H9 (cell line): ENCODE data around the gene U2AF1L4. TPM values are rescaled to one million over a fixed set of nuclear protein-coding genes. Genes with fewer than 3 reads are reported as not detected.

Experiments
- DNase-seq: peaks from one replicate; pipeline ENCODE4 v3.0.0-alpha.2; 2017
- H2AFZ ChIP-seq: one replicate; pipeline ENCODE4 v1.6.1; 2013; ENCODE audit warnings: mild to moderate bottlenecking, low read length, control low read depth, moderate library complexity
- H2AK5ac ChIP-seq: 2 replicates; pipeline ENCODE4 v1.6.1; 2013; ENCODE audit warnings: low read length, control low read depth, mixed read lengths; ENCODE audit not compliant: insufficient read length
- H2BK120ac ChIP-seq: one replicate; pipeline ENCODE4 v1.6.1; 2013; ENCODE audit warnings: low read depth, mild to moderate bottlenecking, low read length, control low read depth, inconsistent platforms; ENCODE audit not compliant: poor library complexity, severe bottlenecking
- H2BK12ac ChIP-seq: 2 replicates; pipeline ENCODE4 v1.6.1; 2013; ENCODE audit warnings: low read length, control low read depth, mixed read lengths, low read depth; ENCODE audit not compliant: insufficient read length
- H2BK15ac ChIP-seq: 2 replicates; pipeline ENCODE4 v1.6.1; 2013; ENCODE audit warnings: low read depth, low read length, control low read depth
- H2BK20ac ChIP-seq: one replicate; pipeline ENCODE4 v1.6.1; 2013; ENCODE audit warnings: low read depth, mild to moderate bottlenecking, low read length, control low read depth, inconsistent platforms; ENCODE audit not compliant: poor library complexity, severe bottlenecking
- H2BK5ac ChIP-seq: 2 replicates; pipeline ENCODE4 v1.6.1; 2013; ENCODE audit warnings: low read length, control low read depth, mixed read lengths; ENCODE audit not compliant: insufficient read length
- H3K14ac ChIP-seq: 2 replicates; pipeline ENCODE4 v1.6.1; 2013; ENCODE audit warnings: low read length, control low read depth; ENCODE audit not compliant: insufficient read depth
- H3K18ac ChIP-seq: 2 replicates; pipeline ENCODE4 v1.6.1; 2013; ENCODE audit warnings: low read depth, mild to moderate bottlenecking, mixed read lengths, low read length, control low read depth; ENCODE audit not compliant: insufficient read length
- H3K23ac ChIP-seq: 2 replicates; pipeline ENCODE4 v1.6.1; 2013; ENCODE audit warnings: low read length, control low read depth, mixed read lengths, low read depth; ENCODE audit not compliant: insufficient read length
- H3K23me2 ChIP-seq: 2 replicates; pipeline ENCODE4 v1.6.1; 2013; ENCODE audit warnings: low read depth, mild to moderate bottlenecking, mixed read lengths, low read length, control low read depth; ENCODE audit not compliant: insufficient read length, poor library complexity, severe bottlenecking
- H3K27ac ChIP-seq: 2 replicates; pipeline ENCODE4 v1.5.1; 2013; ENCODE audit warnings: low read length, control low read depth, mixed read lengths, low read depth; ENCODE audit not compliant: insufficient read length
- H3K27me3 ChIP-seq: 2 replicates; pipeline ENCODE4 v1.6.1; 2013; ENCODE audit warnings: low read length, control low read depth, inconsistent platforms; ENCODE audit not compliant: insufficient read depth
- H3K4ac ChIP-seq: 2 replicates; pipeline ENCODE4 v1.6.1; 2013; ENCODE audit warnings: low read depth, mild to moderate bottlenecking, control low read depth, inconsistent platforms, low read length, moderate library complexity
- H3K4me1 ChIP-seq: 2 replicates; pipeline ENCODE4 v1.6.1; 2013; ENCODE audit warnings: low read length, control low read depth, inconsistent platforms; ENCODE audit not compliant: insufficient read depth
- H3K4me2 ChIP-seq: 2 replicates; pipeline ENCODE4 v1.6.1; 2013; ENCODE audit warnings: low read length, control low read depth, mixed read lengths; ENCODE audit not compliant: insufficient read length, insufficient read depth
- H3K56ac ChIP-seq: 2 replicates; pipeline ENCODE4 v1.6.1; 2013; ENCODE audit warnings: low read depth, mild to moderate bottlenecking, mixed read lengths, low read length, control low read depth; ENCODE audit not compliant: insufficient read length
- H3K79me1 ChIP-seq: 2 replicates; pipeline ENCODE4 v1.6.1; 2013; ENCODE audit warnings: low read depth, mild to moderate bottlenecking, moderate library complexity, low read length, control low read depth, inconsistent platforms; ENCODE audit not compliant: insufficient read depth, poor library complexity, severe bottlenecking
- H3K79me2 ChIP-seq: 2 replicates; pipeline ENCODE4 v1.6.1; 2013; ENCODE audit warnings: low read length, control low read depth, inconsistent platforms; ENCODE audit not compliant: insufficient read depth
- H3K9ac ChIP-seq: 2 replicates; pipeline ENCODE4 v1.6.1; 2013; ENCODE audit warnings: low read length, control low read depth, mixed read lengths; ENCODE audit not compliant: insufficient read length; ENCODE audit errors: extremely low read depth
- H3K9me3 ChIP-seq: one replicate; pipeline ENCODE4 v1.6.1; 2013; ENCODE audit warnings: low read depth, low read length, inconsistent platforms; ENCODE audit not compliant: control insufficient read depth
- H3T11ph ChIP-seq: one replicate; pipeline ENCODE4 v1.6.1; 2013; ENCODE audit warnings: mild to moderate bottlenecking, low read length, control low read depth, inconsistent platforms
- H4K20me1 ChIP-seq: one replicate; pipeline ENCODE4 v1.6.1; 2013; ENCODE audit not compliant: control insufficient read depth, insufficient read length, insufficient read depth
- H4K5ac ChIP-seq: 2 replicates; pipeline ENCODE4 v1.6.1; 2013; ENCODE audit warnings: low read depth, mild to moderate bottlenecking, mixed read lengths, low read length, control low read depth; ENCODE audit not compliant: insufficient read length
- H4K8ac ChIP-seq: replicated peaks from 2 replicates; pipeline ENCODE4 v1.6.1; 2013; ENCODE audit warnings: low read length, control low read depth, mixed read lengths, low read depth; ENCODE audit not compliant: insufficient read length
- H4K91ac ChIP-seq: 2 replicates; pipeline ENCODE4 v1.6.1; 2013; ENCODE audit warnings: low read depth, mild to moderate bottlenecking, moderate library complexity, mixed read lengths, low read length, control low read depth; ENCODE audit not compliant: insufficient read length
- H3K27ac Mint-ChIP-seq, 3 experiments: 2 replicates in 2 of 3; 3 replicates in 1 of 3; pipeline ENCODE4 v1.8.0; 2020 to 2021; ENCODE audit warnings: mixed read lengths in 3 of 3, mild to moderate bottlenecking in 1 of 3, moderate library complexity in 1 of 3
- H3K27me3 Mint-ChIP-seq: 2 replicates; pipeline ENCODE4 v1.8.0; 2021; ENCODE audit warnings: low read depth, mild to moderate bottlenecking, moderate library complexity, mixed read lengths
- H3K36me3 Mint-ChIP-seq, 3 experiments: 2 replicates in 2 of 3; 3 replicates in 1 of 3; pipeline ENCODE4 v1.8.0; 2020 to 2021; ENCODE audit warnings: low read depth in 3 of 3, mixed read lengths in 3 of 3; ENCODE audit not compliant: insufficient read depth in 1 of 3
- H3K4me1 Mint-ChIP-seq, 2 experiments: 2 replicates each; pipeline ENCODE4 v1.8.0; 2020; ENCODE audit warnings: mixed read lengths in 2 of 2
- H3K4me3 Mint-ChIP-seq, 2 experiments: 2 replicates in 1 of 2; 3 replicates in 1 of 2; pipeline ENCODE4 v1.8.0; 2020 to 2021; ENCODE audit warnings: mild to moderate bottlenecking in 2 of 2, mixed read lengths in 2 of 2, moderate library complexity in 1 of 2
- H3K9me3 Mint-ChIP-seq, 2 experiments: 2 replicates in 1 of 2; 3 replicates in 1 of 2; pipeline ENCODE4 v1.8.0; 2020; ENCODE audit warnings: mild to moderate bottlenecking in 2 of 2, mixed read lengths in 2 of 2, moderate library complexity in 1 of 2
- WGBS: extraction: QIAGEN DNeasy Blood & Tissue Kit; methylation state at CpG from one replicate; pipeline ENCODE4 v1.1.7; 2013; ENCODE audit warnings: missing lambda C conversion rate, low lambda C conversion rate, mixed read lengths; ENCODE audit not compliant: insufficient read length; ENCODE audit errors: extremely low coverage; 5-methylcytosine and 5-hydroxymethylcytosine counted together
- total RNA-seq: library from RNA; stranded (reverse); gene quantifications from 2 replicates; pipeline ENCODE4 v1.2.1, GENCODE V29; 2021
- TF ChIP-seq, protein P1 (sequence below): fragments of 200-600 bp; sonication (generic); conservative IDR thresholded peaks from 3 replicates; pipeline ENCODE4 v1.8.0; 2021; ENCODE audit warnings: antibody characterized with exemption, mild to moderate bottlenecking

The U2AF1L4 gene
- total RNA-seq, 1 experiment from 2014 or later, result 16.8 TPM

DNA sequence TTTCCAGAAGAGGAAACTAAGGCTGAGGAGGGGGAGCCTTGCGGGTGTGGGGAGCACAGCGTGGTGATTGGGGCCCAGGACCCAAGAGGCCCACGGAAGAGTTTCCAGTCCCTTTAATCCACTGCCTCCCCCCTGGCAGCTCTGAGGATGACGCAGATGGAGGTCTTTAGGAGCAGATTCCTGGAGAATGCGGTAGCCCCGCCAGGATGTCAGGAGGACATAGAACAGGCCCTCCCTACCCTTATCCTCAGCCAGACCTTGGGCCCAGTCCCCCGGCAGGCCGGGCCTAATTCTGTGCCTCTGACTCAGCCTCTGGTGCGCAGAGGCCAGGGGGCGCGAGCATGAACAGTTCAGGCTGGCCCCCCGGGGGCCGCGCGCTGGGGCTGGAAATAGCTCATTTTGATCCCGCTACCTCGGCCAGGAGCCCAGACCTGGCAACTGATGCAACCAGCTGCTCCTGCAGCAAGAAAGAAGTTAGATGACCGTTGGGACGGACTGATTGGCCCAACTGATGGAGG lies 12.1 kb upstream of the U2AF1L4 start:
- Histone ChIP-seq H3K14ac (peak overlapping the region; percentile 33; the same call in 1 of the 2 replicates), H3K9me3 (no peaks in the 10 kb centered on the region), H3K9ac (no peak overlapping the region), H2AK5ac (no peak overlapping the region), H3K4me2 (peak overlapping the region; percentile 43), H3K4ac (no peak overlapping the region), H3K79me1 (no peaks in the 10 kb centered on the region), H2BK12ac (no peak overlapping the region), H3K56ac (no peak overlapping the region), H3K4me1 (no peaks in the 10 kb centered on the region), H4K5ac (no peak overlapping the region), H3K18ac (no peak overlapping the region), H3K27ac (no peak overlapping the region), H3T11ph (no peak overlapping the region), H2BK120ac (no peak overlapping the region), H4K91ac (no peak overlapping the region), H2AFZ (no peak overlapping the region), H3K23me2 (peaks cover 15% of the 10 kb centered on the region), H3K23ac (no peak overlapping the region), H2BK5ac (no peak overlapping the region), H3K27me3 (no peaks in the 10 kb centered on the region), H4K20me1 (no peaks in the 10 kb centered on the region), H3K79me2 (no peaks in the 10 kb centered on the region), H2BK20ac (no peak overlapping the region), H2BK15ac (no peak overlapping the region), H4K8ac (no peak overlapping the region)
- WGBS, result no CpG with 5 or more reads among the region's 19 CpGs
- peaks cover 7% of the 10 kb centered on the region for H3K27me3 Mint-ChIP-seq
- TF ChIP-seq, protein P1, sequence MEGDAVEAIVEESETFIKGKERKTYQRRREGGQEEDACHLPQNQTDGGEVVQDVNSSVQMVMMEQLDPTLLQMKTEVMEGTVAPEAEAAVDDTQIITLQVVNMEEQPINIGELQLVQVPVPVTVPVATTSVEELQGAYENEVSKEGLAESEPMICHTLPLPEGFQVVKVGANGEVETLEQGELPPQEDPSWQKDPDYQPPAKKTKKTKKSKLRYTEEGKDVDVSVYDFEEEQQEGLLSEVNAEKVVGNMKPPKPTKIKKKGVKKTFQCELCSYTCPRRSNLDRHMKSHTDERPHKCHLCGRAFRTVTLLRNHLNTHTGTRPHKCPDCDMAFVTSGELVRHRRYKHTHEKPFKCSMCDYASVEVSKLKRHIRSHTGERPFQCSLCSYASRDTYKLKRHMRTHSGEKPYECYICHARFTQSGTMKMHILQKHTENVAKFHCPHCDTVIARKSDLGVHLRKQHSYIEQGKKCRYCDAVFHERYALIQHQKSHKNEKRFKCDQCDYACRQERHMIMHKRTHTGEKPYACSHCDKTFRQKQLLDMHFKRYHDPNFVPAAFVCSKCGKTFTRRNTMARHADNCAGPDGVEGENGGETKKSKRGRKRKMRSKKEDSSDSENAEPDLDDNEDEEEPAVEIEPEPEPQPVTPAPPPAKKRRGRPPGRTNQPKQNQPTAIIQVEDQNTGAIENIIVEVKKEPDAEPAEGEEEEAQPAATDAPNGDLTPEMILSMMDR, result no peak
- peak overlapping the region; percentile 68 to 87 (median 86); a peak in 4 of 7 replicates for H3K27ac Mint-ChIP-seq
- no peak for DNase-seq
- H3K4me3 Mint-ChIP-seq, result peak overlapping the region; percentile 91 to 95
- H3K9me3 Mint-ChIP-seq, result no peaks in the 10 kb centered on the region
- peaks cover 12 to 23% of the 10 kb centered on the region in 2 experiments for H3K4me1 Mint-ChIP-seq
- peaks cover 5 to 27% (median 24%) of the 10 kb centered on the region in 3 experiments; a peak in 6 of 7 replicates for H3K36me3 Mint-ChIP-seq
